Osteoblast (primary cell): Measurements from ENCODE around the gene RAP1GAP. TPM values are rescaled to one million over a fixed set of nuclear protein-coding genes. Genes with fewer than 3 reads are reported as not detected.

Experiments used
- DNase-seq: peaks from one replicate; pipeline ENCODE4 v3.0.0; 2011; ENCODE audit warnings: low spot score, mixed read lengths; ENCODE audit not compliant: insufficient read length; ENCODE audit errors: missing footprints
- H2AFZ ChIP-seq: 2 replicates; pipeline ENCODE4 v1.6.0; 2011; ENCODE audit warnings: mild to moderate bottlenecking, low read length
- H3K27ac ChIP-seq: 2 replicates; pipeline ENCODE4 v1.5.1; 2011; ENCODE audit warnings: mild to moderate bottlenecking, low read depth, low read length, moderate library complexity
- H3K27me3 ChIP-seq: 2 replicates; pipeline ENCODE4 v1.6.0; 2012; ENCODE audit warnings: mild to moderate bottlenecking, control low read depth, inconsistent platforms, low read length, moderate library complexity; ENCODE audit not compliant: insufficient read depth
- H3K36me3 ChIP-seq: 2 replicates; pipeline ENCODE4 v1.5.1; 2011; ENCODE audit warnings: mild to moderate bottlenecking, low read length, control low read depth, moderate library complexity; ENCODE audit not compliant: insufficient read depth
- H3K4me1 ChIP-seq: 2 replicates; pipeline ENCODE4 v1.5.1; 2011; ENCODE audit warnings: mild to moderate bottlenecking, low read length, control low read depth, moderate library complexity; ENCODE audit not compliant: insufficient read depth
- H3K4me2 ChIP-seq: 2 replicates; pipeline ENCODE4 v1.6.0; 2011; ENCODE audit warnings: mild to moderate bottlenecking, low read length; ENCODE audit not compliant: insufficient read depth
- H3K4me3 ChIP-seq: fragments of 200-600 bp; sonication (generic); 3 replicates; pipeline ENCODE4 v1.5.1; 2012; ENCODE audit warnings: mild to moderate bottlenecking, low read length, inconsistent platforms; ENCODE audit not compliant: insufficient read depth
- H3K79me2 ChIP-seq: 2 replicates; pipeline ENCODE4 v1.6.0; 2012; ENCODE audit warnings: mild to moderate bottlenecking, low read length, control low read depth, inconsistent platforms; ENCODE audit not compliant: insufficient read depth
- H3K9me3 ChIP-seq: 2 replicates; pipeline ENCODE4 v1.5.1; 2011; ENCODE audit warnings: low read depth, low read length, control low read depth
- H4K20me1 ChIP-seq: 2 replicates; pipeline ENCODE4 v1.6.0; 2012; ENCODE audit warnings: mild to moderate bottlenecking, low read length, control low read depth; ENCODE audit not compliant: insufficient read depth
- total RNA-seq: library from RNA; depleted of rRNA; stranded (reverse); fragments of >200 nt; gene quantifications from 2 replicates; pipeline ENCODE4 v1.2.3, GENCODE V29; 2012
- TF ChIP-seq, protein P1 (sequence below): IDR thresholded peaks from 2 replicates; pipeline ENCODE4 v1.5.1; 2011; ENCODE audit warnings: mild to moderate bottlenecking, low read depth, low read length, moderate library complexity; ENCODE audit errors: extremely low read depth

RAP1GAP gene
- total RNA-seq, 1 donor: under 0.01 TPM

DNA sequence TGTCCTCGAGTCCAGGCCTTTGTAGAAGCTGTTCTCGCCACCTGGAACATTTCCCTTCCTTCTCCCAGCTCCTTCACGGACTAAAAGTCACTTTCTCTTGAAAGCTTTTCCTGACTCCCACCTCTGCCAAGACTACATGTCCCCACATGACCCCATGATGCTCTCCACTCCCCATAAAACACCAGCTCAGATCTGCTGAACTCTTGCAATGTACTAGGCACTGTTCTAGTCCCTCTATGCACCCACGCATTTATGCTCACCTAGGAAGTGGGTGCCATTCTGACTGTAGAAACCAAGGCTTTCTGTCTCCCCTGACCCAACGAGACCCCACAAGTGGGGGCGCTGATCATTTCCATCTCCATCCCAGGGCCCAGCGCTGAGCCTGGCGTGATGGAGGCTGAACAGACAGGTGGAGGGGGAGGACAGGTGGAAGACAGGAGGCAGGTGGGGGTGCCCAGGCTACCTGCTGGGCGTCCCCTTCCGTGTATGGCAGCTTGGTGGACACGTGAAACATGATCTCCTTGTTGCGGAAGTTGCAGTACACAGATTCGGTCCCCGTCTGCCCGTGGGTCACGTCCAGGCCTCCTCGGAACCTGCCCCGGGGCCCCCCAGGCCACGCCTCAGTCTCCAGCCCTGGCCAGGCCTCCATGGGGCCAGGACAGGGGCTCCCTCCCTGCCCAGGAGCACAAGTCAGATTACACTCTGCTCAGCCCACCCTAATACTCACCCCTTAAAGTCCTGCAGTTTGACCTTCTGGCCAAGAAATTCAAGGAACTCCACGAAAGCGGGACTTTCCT lies 58.0 kb downstream of the RAP1GAP start:
- H2AFZ ChIP-seq: no peak overlapping the region
- H3K27me3 ChIP-seq: peaks cover 30% of the 10 kb centered on the region
- H4K20me1 ChIP-seq: peaks cover 4% of the 10 kb centered on the region
- TF ChIP-seq, protein P1, sequence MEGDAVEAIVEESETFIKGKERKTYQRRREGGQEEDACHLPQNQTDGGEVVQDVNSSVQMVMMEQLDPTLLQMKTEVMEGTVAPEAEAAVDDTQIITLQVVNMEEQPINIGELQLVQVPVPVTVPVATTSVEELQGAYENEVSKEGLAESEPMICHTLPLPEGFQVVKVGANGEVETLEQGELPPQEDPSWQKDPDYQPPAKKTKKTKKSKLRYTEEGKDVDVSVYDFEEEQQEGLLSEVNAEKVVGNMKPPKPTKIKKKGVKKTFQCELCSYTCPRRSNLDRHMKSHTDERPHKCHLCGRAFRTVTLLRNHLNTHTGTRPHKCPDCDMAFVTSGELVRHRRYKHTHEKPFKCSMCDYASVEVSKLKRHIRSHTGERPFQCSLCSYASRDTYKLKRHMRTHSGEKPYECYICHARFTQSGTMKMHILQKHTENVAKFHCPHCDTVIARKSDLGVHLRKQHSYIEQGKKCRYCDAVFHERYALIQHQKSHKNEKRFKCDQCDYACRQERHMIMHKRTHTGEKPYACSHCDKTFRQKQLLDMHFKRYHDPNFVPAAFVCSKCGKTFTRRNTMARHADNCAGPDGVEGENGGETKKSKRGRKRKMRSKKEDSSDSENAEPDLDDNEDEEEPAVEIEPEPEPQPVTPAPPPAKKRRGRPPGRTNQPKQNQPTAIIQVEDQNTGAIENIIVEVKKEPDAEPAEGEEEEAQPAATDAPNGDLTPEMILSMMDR: no peak
- H3K79me2 ChIP-seq: no peaks in the 10 kb centered on the region
- no peaks in the 10 kb centered on the region for H3K4me1 ChIP-seq
- no peak overlapping the region for H3K4me2 ChIP-seq
- no peak overlapping the region for H3K4me3 ChIP-seq
- no peak for DNase-seq
- no peaks in the 10 kb centered on the region for H3K9me3 ChIP-seq
- no peak overlapping the region for H3K27ac ChIP-seq
- H3K36me3 ChIP-seq: no peaks in the 10 kb centered on the region

DNA sequence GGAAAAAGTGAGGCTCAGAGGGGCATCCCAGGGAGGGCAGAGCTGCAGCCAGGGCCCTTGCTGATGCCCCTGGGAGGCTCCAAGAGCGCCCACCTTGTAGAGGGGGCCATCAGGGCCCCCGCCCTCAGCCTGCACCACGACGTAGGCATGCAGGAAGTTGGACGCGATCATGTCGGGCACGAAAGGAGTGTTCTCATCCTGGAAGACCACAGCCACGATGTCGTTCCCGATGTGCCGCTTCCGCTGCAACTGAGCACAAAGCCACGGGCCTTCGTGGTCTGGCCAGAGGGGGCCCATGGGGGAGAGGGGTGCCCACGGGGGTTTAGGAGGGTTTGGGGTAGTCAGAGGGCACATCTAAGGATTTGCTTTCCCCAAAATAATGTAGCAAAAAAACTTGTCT lies 59.1 kb downstream of the RAP1GAP start:
- H3K4me2 ChIP-seq: no peak overlapping the region
- no peak overlapping the region for H3K27ac ChIP-seq
- no peak overlapping the region for H3K4me3 ChIP-seq
- DNase-seq: no peak
- no peaks in the 10 kb centered on the region for H3K4me1 ChIP-seq
- no peaks in the 10 kb centered on the region for H3K79me2 ChIP-seq
- TF ChIP-seq, protein P1: no peak
- H3K9me3 ChIP-seq: no peaks in the 10 kb centered on the region
- no peaks in the 10 kb centered on the region for H3K36me3 ChIP-seq
- no peak overlapping the region for H2AFZ ChIP-seq
- peaks cover 30% of the 10 kb centered on the region for H3K27me3 ChIP-seq
- peaks cover 4% of the 10 kb centered on the region for H4K20me1 ChIP-seq

DNA sequence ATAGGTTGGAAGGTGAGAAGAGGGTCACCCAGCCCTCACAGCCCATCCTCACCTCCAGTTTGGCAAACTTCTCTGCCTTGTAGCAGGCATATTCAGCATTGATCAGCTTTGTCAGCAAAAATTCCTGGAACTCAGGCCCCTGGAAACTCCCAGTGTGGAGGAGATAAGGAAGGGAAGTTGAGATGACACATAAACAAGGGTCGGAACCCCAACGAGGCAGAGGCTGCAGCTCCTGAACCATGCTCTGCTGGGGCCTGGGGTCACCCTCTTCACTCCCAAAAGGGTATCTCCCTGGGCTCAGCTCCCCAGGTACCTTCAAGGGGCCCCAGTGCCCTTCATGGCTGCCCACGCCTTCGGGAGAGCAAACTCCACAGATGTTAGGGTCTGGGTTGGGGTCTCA lies 60.4 kb downstream of the RAP1GAP start:
- H3K9me3 ChIP-seq: no peaks in the 10 kb centered on the region
- no peak overlapping the region for H3K4me2 ChIP-seq
- H3K4me3 ChIP-seq: no peak overlapping the region
- no peak overlapping the region for H2AFZ ChIP-seq
- H4K20me1 ChIP-seq: peaks cover 4% of the 10 kb centered on the region
- TF ChIP-seq, protein P1: no peak
- H3K27me3 ChIP-seq: peaks cover 20% of the 10 kb centered on the region
- DNase-seq: no peak
- H3K36me3 ChIP-seq: no peaks in the 10 kb centered on the region
- no peaks in the 10 kb centered on the region for H3K4me1 ChIP-seq
- H3K79me2 ChIP-seq: no peaks in the 10 kb centered on the region
- no peak overlapping the region for H3K27ac ChIP-seq
